ENCODE measurements around the gene KRT72. TPM values are rescaled to one million over a fixed set of nuclear protein-coding genes. Genes with fewer than 3 reads are reported as not detected.

KRT72 gene
- total RNA-seq, 1 donor from 2014 or later = not detected

DNA sequence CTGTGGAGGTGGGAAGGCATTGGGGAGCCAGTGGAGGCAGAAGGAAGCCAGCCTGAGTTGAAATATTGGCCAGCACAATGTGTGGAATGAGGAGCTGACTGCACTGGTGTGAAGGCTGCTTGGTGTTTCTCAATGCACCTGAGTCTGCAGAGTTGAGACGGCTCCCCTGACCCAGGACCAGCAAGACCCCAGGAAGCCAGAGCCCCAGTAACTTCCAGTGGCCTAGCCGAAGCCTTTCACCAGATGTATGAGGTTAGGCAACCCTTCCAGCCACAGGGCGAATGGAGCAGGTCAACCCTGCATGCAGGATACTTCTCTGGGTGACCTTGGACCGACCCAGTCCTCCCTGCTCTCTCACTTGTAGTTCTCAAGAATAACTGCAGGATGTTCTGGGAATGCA, 30.0 kb upstream of the KRT72 start:
- peaks cover 0 to 27% (median 4%) of the 10 kb centered on the region in 3 donors for H3K27me3 ChIP-seq (ENCODE audit: control insufficient read depth in 3 of 3, insufficient read depth in 3 of 3, low read length in 3 of 3)
- H3K36me3 ChIP-seq (ENCODE audit: control insufficient read depth in 3 of 3, insufficient read depth in 3 of 3, low read length in 3 of 3) = no peaks in the 10 kb centered on the region
- H3K27ac ChIP-seq (ENCODE audit: low read depth, low read length) = no peak overlapping the region
- no peaks in the 10 kb centered on the region for H3K9me3 ChIP-seq (ENCODE audit: control insufficient read depth in 3 of 3, low read length in 3 of 3)
- H3K9ac ChIP-seq (ENCODE audit: low read depth in 1 of 3, low read length in 3 of 3) = no peak overlapping the region
- H3K4me3 ChIP-seq (ENCODE audit: low read length in 3 of 3) = no peak overlapping the region
- no peaks in the 10 kb centered on the region for H3K4me1 ChIP-seq (ENCODE audit: control insufficient read depth in 3 of 3, insufficient read depth in 3 of 3, low read length in 3 of 3)

- Histone ChIP-seq H3K4me3 (ENCODE audit: low read length in 3 of 3) (no peak overlapping the region), H3K9ac (ENCODE audit: low read depth in 1 of 3, low read length in 3 of 3) (no peak overlapping the region), H3K27ac (ENCODE audit: low read depth, low read length) (no peak overlapping the region), H3K4me1 (ENCODE audit: control insufficient read depth in 3 of 3, insufficient read depth in 3 of 3, low read length in 3 of 3) (no peaks in the 10 kb centered on the region), H3K36me3 (ENCODE audit: control insufficient read depth in 3 of 3, insufficient read depth in 3 of 3, low read length in 3 of 3) (no peaks in the 10 kb centered on the region), H3K9me3 (ENCODE audit: control insufficient read depth in 3 of 3, low read length in 3 of 3) (no peaks in the 10 kb centered on the region), H3K27me3 (ENCODE audit: control insufficient read depth in 3 of 3, insufficient read depth in 3 of 3, low read length in 3 of 3) (peaks cover 0 to 27% (median 4%) of the 10 kb centered on the region in 3 donors)
These were observed 29.4 kb upstream of the KRT72 start for GRCh38 chr12:52630599-52631200.

DNA sequence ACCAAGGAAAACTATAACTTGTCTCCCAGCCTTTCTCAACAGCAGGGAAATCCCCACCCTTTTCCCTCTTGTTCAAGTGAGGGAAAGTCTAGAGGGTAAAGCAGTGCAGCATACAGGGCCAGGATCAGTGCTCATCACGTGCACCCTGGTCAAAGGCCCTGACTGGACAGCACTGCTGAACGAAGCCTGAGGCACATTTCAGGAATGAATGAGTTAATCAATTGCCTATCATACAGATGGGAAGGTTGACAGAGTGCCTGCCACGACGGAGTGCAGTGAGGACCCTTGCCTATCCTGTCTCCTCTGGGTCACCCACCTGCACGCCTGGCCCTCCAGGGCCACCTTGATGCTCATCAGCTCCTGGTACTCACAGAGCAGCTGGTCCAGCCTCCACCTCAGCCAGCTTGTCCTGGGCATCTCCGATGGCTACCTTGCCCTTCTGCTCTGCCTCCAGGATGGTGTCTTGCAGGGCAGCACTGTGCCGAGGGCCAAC, 28.8 kb upstream of the KRT72 start:
- Histone ChIP-seq H3K4me1 (ENCODE audit: control insufficient read depth in 3 of 3, insufficient read depth in 3 of 3, low read length in 3 of 3) (no peaks in the 10 kb centered on the region), H3K9me3 (ENCODE audit: control insufficient read depth in 3 of 3, low read length in 3 of 3) (no peaks in the 10 kb centered on the region), H3K27me3 (ENCODE audit: control insufficient read depth in 3 of 3, insufficient read depth in 3 of 3, low read length in 3 of 3) (peaks cover 0 to 27% (median 4%) of the 10 kb centered on the region in 3 donors)

DNA sequence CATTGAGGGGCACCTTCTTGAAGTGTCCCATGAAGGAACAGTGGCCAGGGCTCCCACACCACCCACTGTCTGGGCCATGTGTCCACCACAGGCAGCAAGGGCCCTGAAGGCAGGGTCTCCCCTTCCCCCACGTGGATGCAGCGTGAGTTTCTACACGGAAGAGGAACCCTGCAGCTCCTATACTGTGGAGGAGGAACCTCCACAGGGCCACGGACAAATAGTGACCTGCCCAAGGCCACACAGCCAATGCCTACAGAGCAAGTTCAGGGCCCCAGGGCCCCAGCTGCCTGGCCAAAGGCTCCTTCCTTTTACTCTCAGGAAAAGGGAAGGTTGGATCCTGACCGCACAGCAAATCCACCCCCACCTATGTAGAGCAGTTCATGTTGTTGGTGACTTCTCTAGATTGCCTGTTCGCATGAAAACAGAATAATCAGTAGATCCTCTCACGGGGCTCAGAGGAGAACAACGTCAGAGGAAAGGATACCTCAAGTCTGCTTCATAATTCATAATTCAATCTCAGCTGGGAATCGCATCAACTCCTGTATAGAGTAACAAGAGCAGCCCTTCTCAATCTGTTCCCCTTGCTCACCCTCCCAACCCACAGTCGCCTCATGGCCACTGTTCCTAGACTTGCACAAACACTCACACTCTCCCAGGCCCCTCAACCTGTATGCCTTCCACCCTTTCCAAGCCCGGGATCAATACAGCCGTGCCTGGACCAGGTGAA, 28.2 kb upstream of the KRT72 start:
- no peak overlapping the region for H3K9ac ChIP-seq (ENCODE audit: low read depth in 1 of 3, low read length in 3 of 3)
- H3K4me1 ChIP-seq (ENCODE audit: control insufficient read depth in 3 of 3, insufficient read depth in 3 of 3, low read length in 3 of 3) = no peaks in the 10 kb centered on the region
- peaks cover 0 to 27% (median 4%) of the 10 kb centered on the region in 3 donors for H3K27me3 ChIP-seq (ENCODE audit: control insufficient read depth in 3 of 3, insufficient read depth in 3 of 3, low read length in 3 of 3)
- no peaks in the 10 kb centered on the region for H3K9me3 ChIP-seq (ENCODE audit: control insufficient read depth in 3 of 3, low read length in 3 of 3)
- no peak overlapping the region for H3K27ac ChIP-seq (ENCODE audit: low read depth, low read length)
- H3K4me3 ChIP-seq (ENCODE audit: low read length in 3 of 3) = no peak overlapping the region
- H3K36me3 ChIP-seq (ENCODE audit: control insufficient read depth in 3 of 3, insufficient read depth in 3 of 3, low read length in 3 of 3) = no peaks in the 10 kb centered on the region

More for the DNA sequence above, 28.8 kb upstream of the KRT72 start:
- H3K27ac ChIP-seq (ENCODE audit: low read depth, low read length) = no peak overlapping the region
- no peaks in the 10 kb centered on the region for H3K36me3 ChIP-seq (ENCODE audit: control insufficient read depth in 3 of 3, insufficient read depth in 3 of 3, low read length in 3 of 3)
- no peak overlapping the region for H3K9ac ChIP-seq (ENCODE audit: low read depth in 1 of 3, low read length in 3 of 3)
- no peak overlapping the region for H3K4me3 ChIP-seq (ENCODE audit: low read length in 3 of 3)

DNA sequence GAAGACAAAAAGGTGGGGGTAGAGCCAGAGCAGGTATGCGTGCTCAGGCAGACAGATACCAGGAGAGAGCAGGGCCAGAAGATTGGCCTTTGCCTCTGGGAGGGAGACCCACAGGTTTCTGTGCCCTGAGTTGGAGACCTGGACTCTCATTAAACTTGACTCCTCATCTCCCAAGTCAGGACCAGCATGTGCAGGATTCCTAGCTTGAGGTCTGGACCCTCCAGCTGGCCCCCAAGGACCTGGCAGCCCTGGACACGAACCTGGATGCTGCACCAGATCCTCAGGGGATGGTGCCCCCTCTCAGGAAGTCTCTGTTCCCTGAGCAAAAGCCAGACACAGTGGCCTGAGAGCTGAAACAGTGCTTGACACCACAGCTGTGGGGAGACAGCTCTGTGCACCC, 27.6 kb upstream of the KRT72 start:
- H3K27me3 ChIP-seq (ENCODE audit: control insufficient read depth in 3 of 3, insufficient read depth in 3 of 3, low read length in 3 of 3) = peaks cover 0 to 27% (median 4%) of the 10 kb centered on the region in 3 donors
- H3K4me1 ChIP-seq (ENCODE audit: control insufficient read depth in 3 of 3, insufficient read depth in 3 of 3, low read length in 3 of 3) = no peaks in the 10 kb centered on the region

GRCh38 chr12:52628111-52628507, 26.8 kb upstream of the KRT72 start:
- Histone ChIP-seq H3K9me3 (ENCODE audit: control insufficient read depth in 3 of 3, low read length in 3 of 3) (no peaks in the 10 kb centered on the region), H3K9ac (ENCODE audit: low read depth in 1 of 3, low read length in 3 of 3) (no peak overlapping the region), H3K36me3 (ENCODE audit: control insufficient read depth in 3 of 3, insufficient read depth in 3 of 3, low read length in 3 of 3) (no peaks in the 10 kb centered on the region), H3K27me3 (ENCODE audit: control insufficient read depth in 3 of 3, insufficient read depth in 3 of 3, low read length in 3 of 3) (peaks cover 0 to 27% (median 4%) of the 10 kb centered on the region in 3 donors), H3K27ac (ENCODE audit: low read depth, low read length) (no peak overlapping the region), H3K4me1 (ENCODE audit: control insufficient read depth in 3 of 3, insufficient read depth in 3 of 3, low read length in 3 of 3) (no peaks in the 10 kb centered on the region), H3K4me3 (ENCODE audit: low read length in 3 of 3) (no peak overlapping the region)

More for the DNA sequence above, 27.6 kb upstream of the KRT72 start:
- H3K4me3 ChIP-seq (ENCODE audit: low read length in 3 of 3) = no peak overlapping the region
- no peaks in the 10 kb centered on the region for H3K36me3 ChIP-seq (ENCODE audit: control insufficient read depth in 3 of 3, insufficient read depth in 3 of 3, low read length in 3 of 3)
- no peaks in the 10 kb centered on the region for H3K9me3 ChIP-seq (ENCODE audit: control insufficient read depth in 3 of 3, low read length in 3 of 3)
- H3K27ac ChIP-seq (ENCODE audit: low read depth, low read length) = no peak overlapping the region
- no peak overlapping the region for H3K9ac ChIP-seq (ENCODE audit: low read depth in 1 of 3, low read length in 3 of 3)

DNA sequence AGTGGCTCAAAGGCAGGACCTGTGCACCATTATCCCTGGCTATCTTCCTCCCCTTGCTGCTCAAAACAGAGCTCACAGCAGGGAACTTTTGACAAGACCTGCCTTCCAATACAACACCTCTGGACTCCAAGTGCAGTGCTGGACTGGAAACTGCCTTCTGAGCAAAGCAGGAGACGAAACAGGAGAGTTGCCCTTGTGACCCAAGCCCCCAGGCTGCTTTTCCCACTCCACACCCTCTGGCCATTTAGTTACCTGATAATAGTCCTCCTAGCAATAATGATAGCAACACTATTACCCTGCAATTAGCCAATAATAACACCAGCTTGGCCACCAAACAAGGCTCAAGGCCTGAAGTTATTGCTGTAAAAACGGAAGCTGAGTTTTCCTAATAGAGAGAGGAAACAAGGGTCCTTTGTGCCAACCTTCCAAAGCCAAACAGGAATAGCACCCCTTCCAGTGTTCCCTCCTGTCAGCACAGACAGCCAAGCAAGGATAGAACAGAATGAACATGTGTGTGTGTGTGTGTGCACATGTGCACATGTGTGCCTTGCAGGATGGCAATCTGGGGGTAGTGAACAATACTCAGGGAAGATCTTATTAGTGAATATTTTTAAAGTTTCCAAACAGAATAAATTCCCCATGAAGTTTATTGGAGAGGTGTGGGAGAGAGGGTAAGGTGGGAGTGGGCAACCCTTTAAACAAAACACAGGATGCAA, 26.3 kb upstream of the KRT72 start:
- peaks cover 0 to 27% (median 4%) of the 10 kb centered on the region in 3 donors for H3K27me3 ChIP-seq (ENCODE audit: control insufficient read depth in 3 of 3, insufficient read depth in 3 of 3, low read length in 3 of 3)
- no peaks in the 10 kb centered on the region for H3K4me1 ChIP-seq (ENCODE audit: control insufficient read depth in 3 of 3, insufficient read depth in 3 of 3, low read length in 3 of 3)
- no peaks in the 10 kb centered on the region for H3K9me3 ChIP-seq (ENCODE audit: control insufficient read depth in 3 of 3, low read length in 3 of 3)
- H3K4me3 ChIP-seq (ENCODE audit: low read length in 3 of 3) = no peak overlapping the region
- no peaks in the 10 kb centered on the region for H3K36me3 ChIP-seq (ENCODE audit: control insufficient read depth in 3 of 3, insufficient read depth in 3 of 3, low read length in 3 of 3)
- H3K27ac ChIP-seq (ENCODE audit: low read depth, low read length) = no peak overlapping the region
- H3K9ac ChIP-seq (ENCODE audit: low read depth in 1 of 3, low read length in 3 of 3) = no peak overlapping the region

DNA sequence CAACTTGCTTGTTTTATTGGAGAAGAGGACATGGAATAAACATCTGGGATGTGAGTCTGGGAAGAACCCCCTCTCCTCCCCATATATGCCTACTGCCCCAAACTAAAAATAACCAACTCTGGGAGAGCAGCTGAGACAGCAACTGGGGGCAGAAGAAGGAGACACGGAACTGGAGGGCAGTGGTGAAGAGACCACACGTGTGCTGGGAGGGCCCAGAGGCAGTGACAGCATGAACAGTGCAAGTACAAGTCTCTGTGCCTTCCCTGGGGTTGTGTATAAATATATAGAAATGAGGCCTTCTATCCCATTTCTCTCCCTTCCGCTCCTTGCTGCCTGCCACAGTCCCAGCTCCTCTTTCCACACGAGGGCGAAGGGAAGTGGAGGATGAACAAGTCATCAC, 21.1 kb upstream of the KRT72 start:
- H3K9ac ChIP-seq (ENCODE audit: low read depth in 1 of 3, low read length in 3 of 3) = no peak overlapping the region

DNA sequence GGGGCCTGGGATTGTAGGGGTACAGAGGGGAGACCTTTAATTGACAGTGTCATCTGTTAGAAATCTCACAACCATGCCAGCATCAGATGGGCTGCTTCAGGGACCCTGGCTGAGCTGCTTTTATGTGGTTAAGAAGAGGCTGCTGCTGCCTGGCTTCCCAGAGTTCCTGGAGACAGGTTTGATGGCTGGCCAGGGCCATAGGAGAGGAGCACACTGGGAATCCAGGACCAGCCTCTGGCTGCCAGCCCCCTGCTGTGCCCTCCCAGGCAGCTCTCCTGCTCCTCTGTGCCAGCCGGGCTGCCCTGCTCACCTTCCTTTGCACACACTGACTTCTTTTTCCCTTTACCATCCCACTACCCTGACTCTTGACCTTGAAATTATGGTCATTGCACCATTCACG, 17.6 kb upstream of the KRT72 start:
- H3K9me3 ChIP-seq (ENCODE audit: control insufficient read depth in 3 of 3, low read length in 3 of 3) = no peaks in the 10 kb centered on the region
- H3K27ac ChIP-seq (ENCODE audit: low read depth, low read length) = no peak overlapping the region
- H3K9ac ChIP-seq (ENCODE audit: low read depth in 1 of 3, low read length in 3 of 3) = no peak overlapping the region
- no peaks in the 10 kb centered on the region for H3K36me3 ChIP-seq (ENCODE audit: control insufficient read depth in 3 of 3, insufficient read depth in 3 of 3, low read length in 3 of 3)
- H3K4me3 ChIP-seq (ENCODE audit: low read length in 3 of 3) = no peak overlapping the region
- H3K4me1 ChIP-seq (ENCODE audit: control insufficient read depth in 3 of 3, insufficient read depth in 3 of 3, low read length in 3 of 3) = no peaks in the 10 kb centered on the region
- H3K27me3 ChIP-seq (ENCODE audit: control insufficient read depth in 3 of 3, insufficient read depth in 3 of 3, low read length in 3 of 3) = peaks cover 0 to 33% (median 16%) of the 10 kb centered on the region in 3 donors

More for the DNA sequence above, 21.1 kb upstream of the KRT72 start:
- Histone ChIP-seq H3K4me3 (ENCODE audit: low read length in 3 of 3) (no peak overlapping the region), H3K36me3 (ENCODE audit: control insufficient read depth in 3 of 3, insufficient read depth in 3 of 3, low read length in 3 of 3) (no peaks in the 10 kb centered on the region), H3K27me3 (ENCODE audit: control insufficient read depth in 3 of 3, insufficient read depth in 3 of 3, low read length in 3 of 3) (peaks cover 0 to 15% (median 12%) of the 10 kb centered on the region in 3 donors), H3K9me3 (ENCODE audit: control insufficient read depth in 3 of 3, low read length in 3 of 3) (no peaks in the 10 kb centered on the region), H3K27ac (ENCODE audit: low read depth, low read length) (no peak overlapping the region), H3K4me1 (ENCODE audit: control insufficient read depth in 3 of 3, insufficient read depth in 3 of 3, low read length in 3 of 3) (no peaks in the 10 kb centered on the region)

DNA sequence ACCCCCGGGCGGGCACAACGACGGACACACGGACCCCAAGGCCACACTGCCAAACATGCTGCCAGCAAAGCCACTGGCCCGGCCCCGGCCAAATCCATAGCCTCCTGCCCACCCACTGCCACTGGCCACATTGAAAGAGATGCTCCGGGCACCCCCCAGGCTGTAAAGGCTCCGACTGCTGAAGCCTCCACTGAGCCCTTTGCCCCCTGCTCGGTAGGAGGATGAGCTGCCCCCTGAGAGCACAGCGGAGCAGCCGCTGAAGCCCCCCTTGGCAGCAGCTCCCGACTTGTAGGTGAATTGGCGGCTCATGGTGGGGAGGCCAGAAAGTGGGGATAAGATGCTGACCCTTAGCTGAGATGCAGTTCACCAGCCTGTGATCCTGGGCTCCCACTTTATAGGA, 17.0 kb upstream of the KRT72 start, which contains the start of gene KRT73:
Gene KRT73 (minus strand): TSS at position 344 of the 400 bp plus-strand sequence. CDS start 35 bp downstream, at position 309.
- Histone ChIP-seq H3K4me3 (ENCODE audit: low read length in 3 of 3) (no peak within 1 kb of the TSS), H3K4me1 (ENCODE audit: control insufficient read depth in 3 of 3, insufficient read depth in 3 of 3, low read length in 3 of 3) (no peaks in the 10 kb centered on the region), H3K9ac (ENCODE audit: low read depth in 1 of 3, low read length in 3 of 3) (no peak within 1 kb of the TSS), H3K27ac (ENCODE audit: low read depth, low read length) (no peak within 1 kb of the TSS), H3K36me3 (ENCODE audit: control insufficient read depth in 3 of 3, insufficient read depth in 3 of 3, low read length in 3 of 3) (no peaks in the 10 kb centered on the region), H3K27me3 (ENCODE audit: control insufficient read depth in 3 of 3, insufficient read depth in 3 of 3, low read length in 3 of 3) (peaks cover 0 to 37% (median 18%) of the 10 kb centered on the region in 3 donors), H3K9me3 (ENCODE audit: control insufficient read depth in 3 of 3, low read length in 3 of 3) (no peaks in the 10 kb centered on the region)

All from skeletal muscle tissue (tissue), 4 donors.